Bronchus fibroblast of lung (primary cell): Measurements from ENCODE around the gene ZNF552. TPM values are rescaled to one million over a fixed set of nuclear protein-coding genes. Genes with fewer than 3 reads are reported as not detected.

Source experiments
- total RNA-seq: library from RNA; depleted of rRNA; stranded (reverse); fragments of >200 nt; gene quantifications from 2 replicates; pipeline ENCODE4 v1.2.3, GENCODE V29; 2015

The ZNF552 gene
- total RNA-seq = 3.0 and 4.2 TPM in 2 replicates

DNA sequence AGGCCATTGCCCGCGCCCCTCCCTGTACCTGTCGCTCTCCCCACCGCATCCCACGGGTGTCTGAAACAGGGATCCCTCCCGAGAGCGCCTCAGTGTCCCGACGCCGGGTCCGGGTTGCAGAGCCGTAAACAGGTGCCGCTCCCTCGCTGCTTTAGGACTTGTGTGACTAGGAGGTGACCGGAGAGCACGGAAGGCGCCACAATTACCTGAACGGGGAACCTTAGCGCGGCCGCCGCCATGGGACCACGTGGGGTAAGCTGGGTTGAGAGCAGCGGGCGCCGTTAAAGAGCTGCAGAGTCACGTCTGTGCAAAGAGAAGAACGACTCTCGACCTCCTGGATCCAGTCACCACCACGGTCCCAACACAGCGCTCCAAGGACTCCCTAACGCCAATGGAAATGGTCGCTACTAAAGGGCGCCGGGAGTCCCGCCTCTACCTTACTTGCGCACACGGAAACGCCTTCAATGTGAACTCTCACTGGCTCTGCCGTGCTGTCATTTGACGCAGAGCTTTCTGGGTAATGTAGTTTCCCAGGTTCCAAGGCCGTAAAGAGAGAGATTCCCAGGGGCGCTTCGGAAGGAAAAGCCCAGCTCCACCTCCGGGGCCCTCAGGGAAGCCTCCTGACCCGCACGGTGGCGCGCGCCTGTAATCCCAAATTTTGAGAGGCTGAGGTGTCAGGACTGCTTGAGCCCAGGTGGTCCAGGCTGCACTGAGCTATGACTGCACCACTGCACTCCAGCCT lies at the start of gene ZNF552:
Gene ZNF552 (minus strand): TSS at position 409 of the 742 bp plus-strand sequence. CDS start 170 bp downstream, at position 239.

DNA sequence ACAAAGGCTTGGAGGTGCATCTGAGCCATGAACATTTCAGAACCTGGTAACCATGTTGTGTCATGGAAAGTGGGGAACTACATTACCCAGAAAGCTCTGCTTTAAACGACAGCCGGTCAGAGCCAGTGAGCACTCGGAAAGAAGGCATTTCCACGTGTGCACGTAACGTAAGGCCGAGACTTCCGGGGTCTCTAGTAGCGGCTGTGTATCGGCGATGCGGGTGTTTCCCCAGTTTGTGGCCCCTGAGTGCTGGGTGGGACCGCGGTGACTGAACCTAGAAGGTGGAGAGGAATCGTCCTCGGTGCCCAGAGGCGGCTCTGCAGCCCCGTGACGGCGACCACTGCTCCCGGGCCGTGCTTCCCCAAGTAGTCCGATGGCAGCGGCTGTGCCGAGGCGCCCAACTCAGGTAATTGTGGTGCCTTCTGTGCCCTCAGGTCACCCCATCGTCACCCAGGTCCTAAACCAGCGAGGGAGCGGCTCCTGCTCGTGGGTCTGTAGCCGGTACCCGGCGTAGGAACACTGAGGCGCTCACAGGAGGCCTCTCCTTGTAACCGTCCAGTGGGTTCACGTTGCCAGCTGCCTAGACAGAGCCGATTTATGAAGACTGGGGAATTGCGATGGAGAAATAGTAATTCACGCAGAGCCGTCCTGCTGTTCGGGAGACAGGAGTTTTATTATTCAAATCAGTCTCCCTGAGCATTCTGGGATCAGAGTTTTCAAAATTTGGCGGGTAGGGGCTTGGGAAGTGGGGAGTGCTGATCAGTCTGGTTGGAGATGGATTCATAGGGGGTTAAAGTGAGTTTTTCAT lies 35.2 kb upstream of the ZNF552 start, which contains the start of gene ZNF587:
Gene ZNF587 (plus strand): TSS at position 194 of the 808 bp plus-strand sequence. CDS start 180 bp downstream, at position 374.

DNA sequence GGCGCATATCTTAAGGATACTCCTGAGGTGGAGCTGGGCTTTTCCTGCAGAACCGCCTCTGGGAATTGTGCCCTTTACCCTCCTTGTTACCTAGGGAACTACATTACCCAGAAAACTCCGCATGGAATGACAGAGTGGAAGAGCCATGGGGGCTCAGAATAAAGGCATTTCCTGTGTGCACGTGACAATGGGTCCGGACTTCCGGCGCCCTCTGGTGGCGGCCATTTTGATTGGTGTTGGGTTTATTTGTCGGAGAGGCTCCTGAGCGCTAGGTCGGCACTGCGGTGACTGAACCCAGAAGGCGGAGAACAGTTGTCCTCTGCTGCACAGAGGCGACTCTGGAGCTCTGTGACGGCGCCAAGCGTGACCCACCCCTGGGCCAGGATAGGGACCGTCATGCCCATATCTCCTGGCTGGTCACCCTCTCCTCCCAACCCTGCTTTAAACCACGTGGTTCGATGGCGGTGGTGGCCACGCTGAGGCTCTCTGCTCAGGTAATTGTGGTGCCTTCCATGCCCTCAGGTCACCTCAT lies 15.4 kb upstream of the ZNF552 start, which contains the start of gene ZNF587B:
Gene ZNF587B (plus strand): TSS at position 229 of the 532 bp plus-strand sequence. CDS start 230 bp downstream, at position 459.

DNA sequence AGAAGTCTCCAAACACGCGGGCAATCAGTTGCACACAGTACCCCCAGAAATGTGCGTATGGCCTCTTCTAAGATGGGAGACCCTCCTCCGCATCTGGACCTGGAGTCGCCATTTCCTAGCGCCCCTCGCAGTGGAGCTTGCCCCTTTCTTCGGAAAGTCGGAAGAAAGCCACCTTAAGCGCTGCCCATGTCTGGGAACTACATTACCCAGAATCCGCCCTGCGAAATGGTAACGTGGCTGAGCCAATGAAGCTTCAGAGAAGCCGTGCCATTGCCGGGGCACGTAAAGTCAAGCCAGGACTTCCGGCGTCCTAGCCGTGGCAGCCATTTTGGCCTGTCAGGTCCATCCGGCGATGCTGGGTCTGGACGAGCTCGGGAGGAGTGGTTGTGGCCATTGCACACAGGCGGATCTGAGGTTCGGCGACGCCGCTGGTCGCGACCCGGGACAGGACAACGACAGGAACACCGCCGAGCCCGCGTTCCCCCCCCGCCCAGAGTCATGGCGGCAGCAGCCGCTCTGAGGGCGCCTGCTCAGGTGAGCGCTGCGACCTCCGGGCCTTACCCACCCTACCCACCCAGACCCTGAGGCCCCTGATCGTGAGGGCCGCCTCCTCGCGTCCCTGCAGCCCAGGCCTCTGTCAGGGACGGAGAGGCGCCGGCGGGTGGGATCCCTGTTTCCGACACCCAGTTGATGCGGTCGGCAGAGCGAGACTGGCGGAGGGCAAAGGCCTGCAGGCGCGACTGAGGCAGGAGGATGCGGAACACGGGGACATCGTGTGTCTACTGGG lies 45.2 kb downstream of the ZNF552 start, which contains the start of gene ZNF586:
Gene ZNF586 (plus strand): TSS at position 332 of the 787 bp plus-strand sequence. CDS start 167 bp downstream, at position 499.

Other genes with a start within 250 kb of the ZNF552 start
- gene ZNF416, start 236.0 kb downstream of the ZNF552 start, total RNA-seq = 2.7 TPM in 2 replicates
- 4.2 and 4.7 TPM in 2 replicates for gene ZIK1, start 230.8 kb downstream of the ZNF552 start, total RNA-seq
- 5.8 and 9.1 TPM in 2 replicates for gene ZNF530, start 215.0 kb downstream of the ZNF552 start, total RNA-seq
- gene ZNF134, start 200.7 kb downstream of the ZNF552 start, total RNA-seq = 8.4 and 9.1 TPM in 2 replicates
- gene ZNF211, start 181.7 kb downstream of the ZNF552 start, total RNA-seq = 3.4 and 3.9 TPM in 2 replicates
- not detected in 2 replicates for gene ZSCAN4, start 146.0 kb downstream of the ZNF552 start, total RNA-seq
- 4.0 and 6.8 TPM in 2 replicates for gene ZNF551, start 132.9 kb downstream of the ZNF552 start, total RNA-seq
- 1.0 and 1.3 TPM in 2 replicates for gene ZNF154, start 105.7 kb downstream of the ZNF552 start, total RNA-seq
- gene ZNF671, start 87.3 kb downstream of the ZNF552 start, total RNA-seq = 3.4 and 4.5 TPM in 2 replicates
- gene ZNF776, start 68.1 kb downstream of the ZNF552 start, total RNA-seq = 4.8 and 5.7 TPM in 2 replicates
- gene ZNF586, start 45.2 kb downstream of the ZNF552 start, total RNA-seq = 4.9 and 5.9 TPM in 2 replicates
- gene ZNF587B, start 15.4 kb upstream of the ZNF552 start, total RNA-seq = 8.0 and 9.6 TPM in 2 replicates
- 8.5 and 13.4 TPM in 2 replicates for gene ZNF587, start 34.9 kb upstream of the ZNF552 start, total RNA-seq
- gene ZNF814, start 74.1 kb upstream of the ZNF552 start, total RNA-seq = 4.5 and 4.9 TPM in 2 replicates
- gene ZNF417, start 101.7 kb upstream of the ZNF552 start, total RNA-seq = 4.5 and 8.6 TPM in 2 replicates
- gene ZNF418, start 120.5 kb upstream of the ZNF552 start, total RNA-seq = 1.2 and 1.3 TPM in 2 replicates
- 1.9 and 2.4 TPM in 2 replicates for gene ZNF256, start 132.8 kb upstream of the ZNF552 start, total RNA-seq
- not detected in 2 replicates for gene C19orf18, start 159.6 kb upstream of the ZNF552 start, total RNA-seq
- 7.4 TPM in 2 replicates for gene ZNF606, start 187.9 kb upstream of the ZNF552 start, total RNA-seq
- not detected in 2 replicates for gene ZSCAN1, start 219.1 kb upstream of the ZNF552 start, total RNA-seq
- gene ZNF135, start 244.4 kb upstream of the ZNF552 start, total RNA-seq = 2.0 and 2.8 TPM in 2 replicates